ENCODE data around the gene KMO.

The KMO gene

DNA sequence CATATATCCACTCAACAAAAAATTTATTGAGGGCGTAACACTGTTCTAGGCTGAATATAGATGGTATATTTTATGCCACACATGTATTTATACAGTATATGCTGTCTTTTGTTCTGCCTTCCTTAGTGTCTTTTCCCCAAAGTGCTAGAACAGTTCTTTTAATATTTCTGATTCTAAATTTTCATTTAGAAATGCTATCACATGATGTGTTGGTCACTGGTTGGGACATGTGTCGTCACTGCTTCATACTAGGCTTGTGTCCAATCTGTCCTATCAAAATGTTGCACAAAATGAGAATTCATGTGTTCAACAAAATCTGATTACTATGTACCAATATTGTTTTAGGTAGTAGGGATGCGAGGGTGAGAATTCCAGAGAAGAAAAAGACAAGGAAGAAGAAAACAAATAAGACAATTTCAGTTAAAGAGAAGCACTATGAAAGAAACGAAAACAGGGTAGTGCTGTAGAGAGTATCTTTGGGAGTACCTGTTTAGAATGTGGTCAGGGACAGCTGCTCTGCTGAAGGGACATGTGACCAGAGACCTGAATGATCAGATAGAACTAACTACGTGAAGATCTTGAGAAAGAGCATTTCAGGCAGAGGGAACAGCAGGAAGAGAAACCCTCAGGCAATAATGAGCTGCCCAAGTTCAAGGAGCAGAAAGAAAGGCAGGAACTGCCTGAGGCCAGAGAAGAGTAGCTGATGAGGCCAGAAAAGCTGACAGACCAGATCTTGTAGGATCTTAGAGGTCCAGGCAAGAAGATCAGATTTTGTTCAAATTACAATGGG, 1.3 kb downstream of the KMO start:
- no peak overlapping the region for H3K4me2 ChIP-seq (ENCODE audit: low read depth, low read length, poor library complexity, severe bottlenecking)
- H3K27me3 ChIP-seq (ENCODE audit: insufficient read depth, low read length, poor library complexity, severe bottlenecking), result peaks cover 4% of the 10 kb centered on the region
- peak overlapping the region; percentile 13; the same call in 1 of the 2 replicates for H2AFZ ChIP-seq (ENCODE audit: low read length)
- no peaks in the 10 kb centered on the region for H3K9me3 ChIP-seq (ENCODE audit: insufficient read depth, low read depth, low read length)
- no peaks in the 10 kb centered on the region for H3K9me2 ChIP-seq (replicated peaks; ENCODE audit: low read depth, low read length)
- TF ChIP-seq CTCF (conservative IDR thresholded peaks at IDR 0.05; ENCODE audit: low read length), result no peak
- no peak for TF ChIP-seq EZH2phosphoT487 (IDR thresholded peaks at IDR 0.05; ENCODE audit: borderline replicate concordance)
- H3K36me3 ChIP-seq (ENCODE audit: insufficient read depth, low read length), result no peaks in the 10 kb centered on the region
- no peaks in the 10 kb centered on the region for H3F3A ChIP-seq (ENCODE audit: low read depth)
- no peaks in the 10 kb centered on the region for H4K20me1 ChIP-seq (ENCODE audit: insufficient read depth, low read length, poor library complexity, severe bottlenecking)
- no peaks in the 10 kb centered on the region for H3K4me1 ChIP-seq (ENCODE audit: insufficient read depth, low read length, poor library complexity, severe bottlenecking)
- H3K4me3 ChIP-seq (ENCODE audit: low read length, poor library complexity, severe bottlenecking), result no peak overlapping the region
- no peaks in the 10 kb centered on the region for H3K79me2 ChIP-seq (ENCODE audit: insufficient read depth, low read length)
- no peak overlapping the region for H3K9ac ChIP-seq (ENCODE audit: low read depth, low read length, poor library complexity, severe bottlenecking)

DNA sequence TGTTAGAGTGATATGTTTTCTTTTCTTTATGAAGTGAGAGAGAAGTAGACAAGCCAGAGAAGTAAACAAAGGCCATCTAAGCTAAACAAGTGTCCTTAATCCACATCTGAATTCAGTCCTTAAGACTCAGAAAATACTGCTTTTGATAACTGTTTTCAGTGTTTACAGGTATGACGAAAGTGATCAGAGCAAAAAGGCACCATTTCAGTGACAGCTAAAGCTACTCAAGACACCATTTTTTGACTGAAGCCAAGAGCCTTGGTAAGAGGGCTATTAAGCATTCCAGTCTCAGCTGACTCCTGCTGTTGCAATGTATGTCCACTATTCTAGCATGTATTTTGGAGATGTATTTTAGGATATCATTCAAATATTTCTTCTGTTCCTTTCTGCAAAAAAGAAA, 4.1 kb downstream of the KMO start:
- Histone ChIP-seq H3K4me1 (ENCODE audit: insufficient read depth, low read length, poor library complexity, severe bottlenecking) (no peaks in the 10 kb centered on the region), H3K9me2 (replicated peaks; ENCODE audit: low read depth, low read length) (no peaks in the 10 kb centered on the region), H2AFZ (ENCODE audit: low read length) (no peak overlapping the region), H3K9ac (ENCODE audit: low read depth, low read length, poor library complexity, severe bottlenecking) (no peak overlapping the region), H3F3A (ENCODE audit: low read depth) (no peaks in the 10 kb centered on the region), H3K36me3 (ENCODE audit: insufficient read depth, low read length) (no peaks in the 10 kb centered on the region), H3K27me3 (ENCODE audit: insufficient read depth, low read length, poor library complexity, severe bottlenecking) (peaks cover 4% of the 10 kb centered on the region), H3K79me2 (ENCODE audit: insufficient read depth, low read length) (no peaks in the 10 kb centered on the region), H3K9me3 (ENCODE audit: insufficient read depth, low read depth, low read length) (no peaks in the 10 kb centered on the region), H4K20me1 (ENCODE audit: insufficient read depth, low read length, poor library complexity, severe bottlenecking) (no peaks in the 10 kb centered on the region), H3K4me2 (ENCODE audit: low read depth, low read length, poor library complexity, severe bottlenecking) (no peak overlapping the region), H3K4me3 (ENCODE audit: low read length, poor library complexity, severe bottlenecking) (no peak overlapping the region)
- TF ChIP-seq EZH2phosphoT487 (IDR thresholded peaks at IDR 0.05; ENCODE audit: borderline replicate concordance) (no peak), CTCF (conservative IDR thresholded peaks at IDR 0.05; ENCODE audit: low read length) (no peak)

GRCh38 chr1:241536969-241537368, 4.8 kb downstream of the KMO start:
- H3K79me2 ChIP-seq (ENCODE audit: insufficient read depth, low read length), result no peaks in the 10 kb centered on the region
- no peaks in the 10 kb centered on the region for H3K4me1 ChIP-seq (ENCODE audit: insufficient read depth, low read length, poor library complexity, severe bottlenecking)
- H3K27me3 ChIP-seq (ENCODE audit: insufficient read depth, low read length, poor library complexity, severe bottlenecking), result peaks cover 4% of the 10 kb centered on the region
- H3K4me2 ChIP-seq (ENCODE audit: low read depth, low read length, poor library complexity, severe bottlenecking), result no peak overlapping the region
- no peak overlapping the region for H2AFZ ChIP-seq (ENCODE audit: low read length)
- no peaks in the 10 kb centered on the region for H3K36me3 ChIP-seq (ENCODE audit: insufficient read depth, low read length)
- H3K9ac ChIP-seq (ENCODE audit: low read depth, low read length, poor library complexity, severe bottlenecking), result no peak overlapping the region
- H4K20me1 ChIP-seq (ENCODE audit: insufficient read depth, low read length, poor library complexity, severe bottlenecking), result no peaks in the 10 kb centered on the region
- TF ChIP-seq EZH2phosphoT487 (IDR thresholded peaks at IDR 0.05; ENCODE audit: borderline replicate concordance) (no peak), CTCF (conservative IDR thresholded peaks at IDR 0.05; ENCODE audit: low read length) (no peak)
- no peaks in the 10 kb centered on the region for H3K9me3 ChIP-seq (ENCODE audit: insufficient read depth, low read depth, low read length)
- no peaks in the 10 kb centered on the region for H3K9me2 ChIP-seq (replicated peaks; ENCODE audit: low read depth, low read length)
- H3K4me3 ChIP-seq (ENCODE audit: low read length, poor library complexity, severe bottlenecking), result no peak overlapping the region
- no peaks in the 10 kb centered on the region for H3F3A ChIP-seq (ENCODE audit: low read depth)
